Endodermal cell (in vitro differentiated cells): ENCODE measurements around the gene PIK3R5. TPM values are rescaled to one million over a fixed set of nuclear protein-coding genes. Genes with fewer than 3 reads are reported as not detected.

ENCODE experiments used
- DNase-seq: peaks from one replicate; pipeline ENCODE4 v3.0.0-alpha.2; 2017
- H3K27ac ChIP-seq: 2 replicates; pipeline ENCODE4 v1.5.1; 2013; ENCODE audit warnings: mild to moderate bottlenecking, low read depth, low read length, moderate library complexity
- H3K27me3 ChIP-seq: 2 replicates; pipeline ENCODE4 v1.6.1; 2013; ENCODE audit warnings: mild to moderate bottlenecking, low read length, moderate library complexity; ENCODE audit not compliant: insufficient read depth, control insufficient read depth, poor library complexity, severe bottlenecking
- H3K36me3 ChIP-seq: 2 replicates; pipeline ENCODE4 v1.7.0; 2013; ENCODE audit warnings: mild to moderate bottlenecking, low read length, moderate library complexity; ENCODE audit not compliant: control insufficient read depth, insufficient read depth
- H3K4me1 ChIP-seq: one replicate; pipeline ENCODE4 v1.7.0; 2013; ENCODE audit warnings: low read length; ENCODE audit not compliant: control insufficient read depth, insufficient read depth
- H3K4me3 ChIP-seq: 2 replicates; pipeline ENCODE4 v1.5.1; 2013; ENCODE audit warnings: mild to moderate bottlenecking, low read length, moderate library complexity
- H3K9ac ChIP-seq: 2 replicates; pipeline ENCODE4 v1.6.1; 2013; ENCODE audit warnings: mild to moderate bottlenecking, low read length, moderate library complexity; ENCODE audit not compliant: poor library complexity, severe bottlenecking; ENCODE audit errors: extremely low read depth
- H3K9me3 ChIP-seq: 2 replicates; pipeline ENCODE4 v1.6.1; 2013; ENCODE audit warnings: mild to moderate bottlenecking, low read length, moderate library complexity; ENCODE audit not compliant: control insufficient read depth
- H3K27ac Mint-ChIP-seq: 2 replicates; pipeline ENCODE4 v1.8.0; 2020; ENCODE audit warnings: mixed read lengths
- H3K27me3 Mint-ChIP-seq: 2 replicates; pipeline ENCODE4 v1.8.0; 2021; ENCODE audit warnings: mild to moderate bottlenecking, mixed read lengths; ENCODE audit not compliant: insufficient read depth
- H3K36me3 Mint-ChIP-seq: 2 replicates; pipeline ENCODE4 v1.8.0; 2020; ENCODE audit warnings: low read depth, mixed read lengths
- H3K4me1 Mint-ChIP-seq: 2 replicates; pipeline ENCODE4 v1.8.0; 2020; ENCODE audit warnings: mixed read lengths
- H3K4me3 Mint-ChIP-seq: 2 replicates; pipeline ENCODE4 v1.8.0; 2020; ENCODE audit warnings: mild to moderate bottlenecking, moderate library complexity, mixed read lengths
- H3K9me3 Mint-ChIP-seq: 2 replicates; pipeline ENCODE4 v1.8.0; 2020; ENCODE audit warnings: mild to moderate bottlenecking, mixed read lengths
- CTCF ChIP-seq: fragments of 200-600 bp; sonication (generic); conservative IDR thresholded peaks from 2 replicates; pipeline ENCODE4 v1.5.0; 2021; ENCODE audit warnings: antibody characterized with exemption, mild to moderate bottlenecking
- WGBS, 2 experiments: methylation state at CpG; one replicate each; pipeline versions ENCODE4 v1.1.5 to v1.1.7; 2013; ENCODE audit warnings: missing lambda C conversion rate in 2 of 2, mixed read lengths in 1 of 2; ENCODE audit not compliant: insufficient coverage in 1 of 2, insufficient read length in 1 of 2; 5-methylcytosine and 5-hydroxymethylcytosine counted together
- total RNA-seq, 2 donors: library from RNA; stranded (reverse); fragmentation: NEBNext Ultra II Directional in 1 of 2; extraction: Animal tissue kit (Norgen Biotek cat#: 25700) in 1 of 2; gene quantifications; 2 replicates in 1 of 2; 3 replicates in 1 of 2; pipeline ENCODE4 v1.2.1, GENCODE V29; 2021

PIK3R5 gene
- total RNA-seq, 2 donors from 2014 or later: 10.4 to 37.0 TPM

DNA sequence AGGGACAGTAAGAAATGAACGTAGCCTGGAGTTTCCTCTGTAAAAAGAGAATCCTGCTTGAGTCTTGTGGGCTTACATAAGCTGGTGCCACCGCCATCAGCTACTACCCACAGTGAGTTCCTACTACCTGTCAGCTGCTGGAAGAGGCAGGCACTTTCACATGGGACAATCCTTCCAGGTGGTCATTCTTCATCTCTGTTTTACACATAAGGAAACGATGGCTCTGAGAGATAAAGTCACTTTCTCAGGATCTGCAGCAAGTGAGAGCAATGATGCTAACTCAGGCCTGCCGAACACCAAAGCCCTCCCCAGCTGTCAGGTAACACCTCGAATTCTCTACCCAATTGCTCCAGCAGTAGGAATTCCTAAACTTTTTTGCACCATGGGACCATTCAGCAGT is 26.6 kb downstream of the PIK3R5 start:
- H3K9me3 ChIP-seq: no peaks in the 10 kb centered on the region
- H3K9me3 Mint-ChIP-seq: no peaks in the 10 kb centered on the region
- H3K27ac ChIP-seq: no peak overlapping the region
- H3K4me1 ChIP-seq: no peaks in the 10 kb centered on the region
- H3K4me1 Mint-ChIP-seq: peaks cover 21% of the 10 kb centered on the region
- 90 to 95% methylated on average over 5 of the region's 5 CpGs for WGBS, 2 experiments
- TF ChIP-seq CTCF: no peak
- H3K4me3 ChIP-seq: no peak overlapping the region
- H3K9ac ChIP-seq: no peak overlapping the region
- no peak for DNase-seq
- no peak overlapping the region for H3K27ac Mint-ChIP-seq
- H3K27me3 ChIP-seq: peaks cover 2% of the 10 kb centered on the region
- H3K27me3 Mint-ChIP-seq: peaks cover 2% of the 10 kb centered on the region
- H3K36me3 Mint-ChIP-seq: no peaks in the 10 kb centered on the region
- H3K4me3 Mint-ChIP-seq: no peak overlapping the region
- H3K36me3 ChIP-seq: no peaks in the 10 kb centered on the region

GRCh38 chr17:8935191-8935590 is 30.3 kb downstream of the PIK3R5 start:
- H3K27ac Mint-ChIP-seq: no peak overlapping the region
- peaks cover 10% of the 10 kb centered on the region for H3K4me1 Mint-ChIP-seq
- H3K4me3 Mint-ChIP-seq: no peak overlapping the region
- DNase-seq: no peak
- H3K27me3 Mint-ChIP-seq: peaks cover 8% of the 10 kb centered on the region
- no peaks in the 10 kb centered on the region for H3K36me3 Mint-ChIP-seq
- Histone ChIP-seq H3K9ac (no peak overlapping the region), H3K9me3 (no peaks in the 10 kb centered on the region), H3K27ac (no peak overlapping the region), H3K36me3 (no peaks in the 10 kb centered on the region), H3K4me1 (no peaks in the 10 kb centered on the region), H3K4me3 (no peak overlapping the region), H3K27me3 (peaks cover 5% of the 10 kb centered on the region)
- H3K9me3 Mint-ChIP-seq: peaks cover under 1% of the 10 kb centered on the region
- no peak for TF ChIP-seq CTCF
- 74 to 84% methylated on average over 8 of the region's 9 CpGs for WGBS, 2 experiments

DNA sequence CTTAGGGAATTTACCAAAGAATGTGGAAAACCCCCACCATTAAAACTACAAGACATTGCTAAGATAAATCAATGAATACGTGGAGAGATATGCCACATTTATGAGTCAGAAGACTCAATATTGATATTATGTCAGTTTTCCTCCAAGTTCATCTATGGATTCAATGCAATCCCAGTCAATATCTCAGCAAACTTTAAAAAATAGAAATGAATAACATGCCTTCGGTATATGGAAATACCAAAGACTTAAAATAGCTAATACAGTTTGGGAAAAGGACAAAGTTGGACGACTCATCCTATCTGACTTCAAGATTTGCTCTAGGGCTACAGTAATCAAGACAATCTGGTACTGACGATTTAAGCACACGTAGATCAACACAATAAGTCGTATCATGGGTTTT is 31.2 kb downstream of the PIK3R5 start:
- Mint-ChIP-seq H3K27me3 (peaks cover 12% of the 10 kb centered on the region), H3K4me1 (peaks cover 2% of the 10 kb centered on the region), H3K27ac (no peak overlapping the region), H3K4me3 (no peak overlapping the region), H3K9me3 (peaks cover 9% of the 10 kb centered on the region), H3K36me3 (no peaks in the 10 kb centered on the region)
- H3K4me3 ChIP-seq: no peak overlapping the region
- no peaks in the 10 kb centered on the region for H3K36me3 ChIP-seq
- no peak for DNase-seq
- no peaks in the 10 kb centered on the region for H3K9me3 ChIP-seq
- H3K27ac ChIP-seq: no peak overlapping the region
- WGBS, 2 experiments: 93 to 95% methylated on average over 3 to 6 of the region's 6 CpGs
- no peak for TF ChIP-seq CTCF
- H3K27me3 ChIP-seq: peaks cover 5% of the 10 kb centered on the region
- no peak overlapping the region for H3K9ac ChIP-seq
- no peaks in the 10 kb centered on the region for H3K4me1 ChIP-seq
